ENCODE measurements around the gene ZNF618. TPM values are rescaled to one million over a fixed set of nuclear protein-coding genes. Genes with fewer than 3 reads are reported as not detected.
A peak's percentile ranks its signal among the peaks of the same experiment; 100 is the strongest.
"Not testable (repeated sequence)": the region's sequence is repeated elsewhere in the genome, so short reads cannot be mapped to it uniquely, and the experiment has no call there.

ZNF618 gene
- total RNA-seq, 1 donor from 2014 or later: 4.9 TPM

DNA sequence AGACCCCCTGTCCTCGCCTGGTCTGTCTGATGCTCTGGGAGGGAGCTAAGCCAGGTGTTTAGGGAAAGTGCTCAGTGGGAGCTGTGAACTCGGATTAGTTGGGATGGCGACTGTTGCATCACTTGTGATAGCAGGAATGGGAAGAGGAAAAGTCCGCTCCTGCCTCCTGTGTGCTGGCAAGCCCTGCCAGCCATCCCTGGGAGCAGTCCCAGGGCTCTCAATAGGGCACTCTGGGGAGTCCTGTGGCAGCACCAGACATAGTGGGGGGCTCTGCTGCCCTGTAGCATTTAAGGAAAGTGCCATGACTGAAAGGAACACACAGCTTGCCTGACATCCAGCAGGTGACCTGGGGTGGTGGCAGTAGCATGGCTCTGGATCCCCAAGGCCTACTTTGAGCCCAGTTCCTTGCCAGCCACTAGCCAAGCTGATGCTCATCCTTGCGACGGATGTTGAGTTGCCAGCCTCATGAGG is 120.5 kb downstream of the ZNF618 start:
- FAIRE-seq (no peak), DNase-seq (ENCODE audit: low spot score in 2 of 2) (no peak)

DNA sequence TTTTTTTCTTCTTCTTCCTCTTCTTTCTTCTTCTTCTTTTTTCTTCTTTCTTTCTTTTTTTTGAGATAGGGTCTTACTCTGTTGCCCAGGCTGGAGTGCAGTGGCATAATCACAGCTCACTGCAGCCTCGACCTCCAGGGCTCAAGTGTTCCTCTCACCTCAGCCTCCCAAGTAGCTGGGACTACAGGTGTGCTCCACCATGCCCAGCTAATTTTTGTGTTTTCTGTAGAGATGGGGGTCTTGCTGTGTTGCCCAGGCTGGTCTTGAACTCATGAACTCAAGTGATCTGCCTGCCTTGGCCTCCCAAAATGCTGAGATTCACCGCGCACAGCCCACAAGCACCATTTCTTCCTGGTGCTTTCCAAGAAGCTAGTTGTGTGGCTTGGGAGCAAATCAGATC is 121.0 kb downstream of the ZNF618 start:
- FAIRE-seq; DNase-seq (ENCODE audit: low spot score in 2 of 2): not testable (repeated sequence)

DNA sequence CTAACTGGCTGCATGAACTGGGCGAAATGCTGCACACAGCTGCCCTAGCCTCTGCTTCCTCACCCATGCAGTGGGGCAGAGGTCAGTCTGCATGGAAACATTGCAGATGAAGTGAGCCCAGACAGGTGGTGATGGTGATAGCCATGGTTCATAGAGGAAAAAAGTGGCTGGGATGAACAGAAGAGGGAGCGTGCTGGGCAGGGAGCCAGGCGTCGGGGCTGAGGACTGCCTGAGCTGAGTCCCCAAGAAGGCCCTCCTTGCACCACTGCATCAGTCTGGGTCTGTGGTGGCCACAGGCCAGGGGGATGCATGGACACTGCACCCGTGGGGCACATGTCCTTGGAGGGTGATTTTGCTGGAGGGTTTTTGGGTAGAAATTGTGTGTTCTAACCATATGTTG is 121.5 kb downstream of the ZNF618 start:
- FAIRE-seq: no peak
- no peak for DNase-seq (ENCODE audit: low spot score in 2 of 2)

DNA sequence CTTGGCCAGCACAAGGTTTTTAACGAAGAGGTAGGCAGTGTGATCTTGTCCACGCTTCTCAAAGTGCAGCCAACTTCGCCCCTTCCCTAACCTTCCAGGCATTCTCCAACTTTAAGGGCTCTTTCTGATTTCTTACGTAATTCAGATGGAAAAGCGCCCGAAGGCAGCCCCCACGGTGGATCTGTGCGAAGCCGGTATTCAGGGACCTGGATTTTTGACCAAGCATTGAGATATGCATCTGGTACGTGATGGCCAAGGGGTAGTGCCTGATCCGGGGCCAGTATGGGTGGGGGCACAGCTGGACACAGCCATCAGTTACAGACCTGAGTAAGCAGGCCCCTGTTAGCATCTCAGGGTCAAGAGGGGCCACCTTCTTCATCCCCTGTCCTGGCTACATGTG is 122.0 kb downstream of the ZNF618 start:
- no peak for FAIRE-seq
- DNase-seq (ENCODE audit: low spot score in 2 of 2): no peak

DNA sequence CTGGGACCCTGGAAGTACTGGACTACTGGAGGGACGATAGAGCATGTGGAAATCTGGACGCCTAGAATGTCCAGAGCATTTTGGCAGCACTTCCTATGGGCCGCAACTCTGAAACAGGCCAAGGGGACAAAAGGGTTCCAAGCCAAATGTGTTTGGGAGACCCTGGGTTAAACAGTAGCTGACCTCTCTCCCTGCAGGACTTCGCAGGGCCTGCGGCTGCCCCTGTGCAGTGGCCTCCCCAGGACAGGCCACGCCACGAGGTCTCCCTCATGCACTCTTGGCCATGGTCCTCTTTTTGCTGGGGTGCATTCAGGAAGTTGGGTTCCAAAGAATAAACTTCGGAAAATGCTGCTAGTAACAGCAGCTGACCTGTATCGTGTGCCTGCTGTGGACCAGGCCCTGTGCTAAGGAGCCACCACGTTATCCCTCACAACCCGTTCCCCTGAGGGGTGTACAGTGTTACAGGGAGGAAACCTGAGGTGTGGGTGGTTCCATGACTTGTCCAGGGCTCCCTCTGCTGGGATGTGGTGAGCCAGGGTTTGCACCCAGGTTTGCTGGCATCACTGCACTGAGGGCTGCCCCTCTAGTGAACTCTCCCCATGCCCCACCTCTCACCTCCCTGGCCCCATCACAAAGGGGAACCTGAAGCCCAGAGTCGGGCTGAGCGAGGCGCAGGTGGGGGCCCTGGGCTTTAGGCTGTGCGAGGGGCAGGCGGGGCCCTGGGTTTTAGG is 122.6 kb downstream of the ZNF618 start:
- no peak for DNase-seq (ENCODE audit: low spot score in 2 of 2)
- no peak for FAIRE-seq

DNA sequence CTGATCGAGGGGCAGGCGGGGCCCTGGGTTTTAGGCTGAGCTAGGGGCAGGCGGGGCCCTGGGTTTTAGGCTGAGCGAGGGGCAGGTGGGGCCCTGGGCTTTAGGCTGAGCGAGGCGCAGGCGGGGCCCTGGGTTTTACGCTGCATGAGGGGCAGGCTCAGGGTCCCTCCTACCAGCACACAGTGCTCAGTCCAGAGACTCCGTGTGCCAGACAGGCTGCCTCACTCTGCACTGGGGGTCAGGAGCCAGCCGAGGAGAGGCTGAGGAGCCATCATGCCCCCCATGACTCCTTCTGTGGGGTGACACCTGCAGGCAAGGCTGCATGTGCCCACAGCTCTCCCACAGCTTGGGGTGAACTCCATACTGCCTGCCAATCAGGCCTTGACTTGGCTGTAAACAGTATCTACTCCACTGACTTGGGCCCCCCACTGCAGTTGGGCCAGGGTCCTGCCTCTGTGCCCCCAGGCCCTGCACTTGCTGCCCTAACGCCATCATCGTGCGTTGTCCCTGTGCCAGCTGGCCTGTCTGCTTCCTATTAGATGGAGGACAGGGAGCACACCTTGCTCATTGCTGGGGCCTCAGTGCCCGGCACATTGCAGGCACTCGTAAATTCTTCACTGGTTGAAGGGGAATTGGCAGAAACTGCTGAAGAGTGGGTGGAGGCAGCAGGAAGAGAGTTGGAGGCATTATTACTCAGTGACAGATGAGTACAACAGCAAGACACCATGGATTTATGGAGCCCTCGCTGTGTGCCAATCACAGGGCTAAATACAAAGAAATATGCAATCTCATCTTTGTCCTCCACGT is 123.3 kb downstream of the ZNF618 start:
- no peak for DNase-seq (ENCODE audit: low spot score in 2 of 2)
- FAIRE-seq: no peak

DNA sequence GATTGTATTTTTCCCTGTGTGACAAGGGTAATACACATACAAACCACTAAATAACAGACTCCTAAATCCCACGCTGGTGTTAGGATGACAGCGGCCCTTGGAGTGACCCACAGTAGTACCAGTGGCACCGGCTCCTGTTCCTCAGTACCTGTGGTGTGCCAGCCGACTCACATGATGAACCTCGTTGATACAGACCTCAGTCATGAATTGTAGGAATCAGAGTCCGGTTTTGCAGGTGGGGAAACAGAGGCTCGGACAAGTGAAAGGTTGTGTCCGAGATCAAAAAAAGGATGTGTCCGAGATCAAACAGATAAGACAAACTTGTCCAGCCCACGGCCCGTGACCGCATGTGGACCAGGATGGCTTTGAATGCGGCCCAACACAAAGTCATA is 124.0 kb downstream of the ZNF618 start:
- DNase-seq (ENCODE audit: low spot score in 2 of 2) (no peak), FAIRE-seq (no peak)

DNA sequence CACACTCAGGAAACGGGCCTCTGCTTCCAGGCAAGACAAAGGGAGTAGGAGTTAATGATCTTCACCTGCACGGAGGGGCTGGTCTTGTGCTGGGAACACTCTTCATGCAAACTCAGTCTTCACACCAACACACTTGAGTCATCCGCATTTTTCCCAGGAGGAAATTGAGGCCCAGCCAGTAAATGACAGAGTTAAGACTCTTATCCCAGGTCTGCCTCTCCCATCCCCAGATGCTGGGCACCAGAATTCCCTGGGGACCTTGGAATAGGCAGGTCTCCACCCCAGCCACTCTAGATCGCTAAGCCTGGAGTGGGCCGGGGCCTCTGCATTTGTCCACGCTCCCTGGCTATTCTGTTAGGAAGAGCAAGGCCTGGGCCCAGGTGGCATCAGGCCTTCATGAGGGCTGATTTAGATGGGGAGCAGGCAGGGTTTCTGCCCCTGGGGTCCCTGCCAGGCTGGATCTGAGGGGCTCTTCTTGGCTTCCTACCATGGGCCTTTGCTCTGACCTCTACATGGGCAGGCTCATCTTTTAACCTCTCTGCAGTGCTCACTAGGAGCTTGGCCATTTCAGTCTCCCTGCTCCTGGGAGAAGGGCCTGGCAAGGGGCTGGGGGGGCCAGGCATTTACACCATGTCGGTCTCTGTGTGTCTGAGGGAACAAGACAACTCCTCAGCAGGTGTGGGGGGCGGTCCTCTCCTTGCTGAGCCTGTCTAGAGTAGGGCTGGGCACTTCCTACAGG is 124.7 kb downstream of the ZNF618 start:
- FAIRE-seq (no peak), DNase-seq (ENCODE audit: low spot score in 2 of 2) (no peak)

DNA sequence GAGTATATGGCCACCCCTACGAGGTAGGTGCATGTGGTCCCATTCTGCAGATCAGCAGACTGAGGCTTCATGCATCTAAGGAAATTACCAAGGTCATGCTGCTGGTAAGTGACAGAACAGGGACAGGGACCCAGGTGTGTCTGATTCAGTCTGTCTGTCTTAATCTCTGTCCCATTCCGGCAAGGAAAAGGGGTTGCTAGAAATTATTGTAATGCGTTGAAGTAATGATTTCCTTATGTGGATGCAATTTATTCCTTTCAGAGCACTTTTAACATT is 125.2 kb downstream of the ZNF618 start:
- FAIRE-seq: no peak

DNA sequence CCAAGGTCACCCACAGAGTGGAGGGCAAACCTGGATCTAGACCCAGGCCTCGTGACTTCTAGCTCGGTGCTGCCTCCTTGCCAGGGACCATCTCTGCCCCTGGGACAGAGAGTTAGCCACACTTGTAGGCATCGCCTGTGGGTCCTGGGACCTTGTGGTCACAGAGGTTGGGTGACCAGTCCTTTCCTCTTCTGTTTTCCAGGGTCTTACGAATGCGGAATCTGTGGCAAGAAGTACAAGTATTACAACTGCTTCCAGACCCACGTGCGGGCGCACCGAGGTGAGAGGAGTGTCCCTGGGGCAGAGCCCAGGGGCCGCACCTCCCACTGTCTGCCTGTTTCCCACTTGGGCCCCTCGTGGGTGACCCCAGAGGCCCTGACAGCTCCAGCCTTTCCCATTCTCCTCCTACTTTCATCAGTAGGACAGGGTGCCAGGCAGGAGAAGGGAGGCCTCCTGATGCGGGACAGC is 125.7 kb downstream of the ZNF618 start:
- FAIRE-seq (no peak), DNase-seq (ENCODE audit: low spot score in 2 of 2) (no peak)

More for the DNA sequence above, 125.2 kb downstream of the ZNF618 start:
- no peak for DNase-seq (ENCODE audit: low spot score in 2 of 2)

DNA sequence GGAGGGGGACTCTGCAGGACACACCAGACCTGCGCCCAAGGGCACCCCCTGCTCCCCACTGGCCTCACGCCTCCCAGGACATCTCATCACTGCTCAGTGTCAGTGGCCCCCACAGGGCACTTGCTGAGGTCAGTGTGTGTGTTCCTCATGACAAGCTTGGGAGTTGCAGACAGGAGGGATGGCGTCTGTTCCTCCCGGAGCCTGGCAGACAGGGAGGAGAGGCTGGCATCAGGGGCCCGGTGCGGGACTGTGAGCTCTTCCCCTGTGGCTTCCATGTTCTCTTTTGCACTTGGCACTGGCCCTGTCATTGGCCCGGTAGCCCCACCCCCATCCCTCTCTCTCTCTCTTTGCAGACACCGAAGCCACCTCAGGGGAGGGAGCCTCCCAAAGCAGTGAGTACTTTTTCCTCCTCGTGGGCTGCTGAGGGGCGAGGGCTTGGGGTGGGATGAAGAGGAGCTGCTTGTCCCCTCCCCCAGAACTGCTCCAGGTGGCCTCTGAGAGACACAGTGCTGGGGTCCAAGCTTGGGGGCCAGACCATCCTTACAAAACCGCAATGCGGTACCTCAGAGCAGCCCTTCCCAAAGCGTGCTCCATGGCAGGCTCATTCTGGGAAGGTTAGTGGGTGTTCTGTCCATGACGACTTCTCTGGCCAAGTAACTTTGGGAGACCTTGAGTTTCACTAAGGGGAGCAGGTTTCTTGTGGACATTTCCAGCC is 126.3 kb downstream of the ZNF618 start:
- DNase-seq (ENCODE audit: low spot score in 2 of 2) (no peak), FAIRE-seq (no peak)

DNA sequence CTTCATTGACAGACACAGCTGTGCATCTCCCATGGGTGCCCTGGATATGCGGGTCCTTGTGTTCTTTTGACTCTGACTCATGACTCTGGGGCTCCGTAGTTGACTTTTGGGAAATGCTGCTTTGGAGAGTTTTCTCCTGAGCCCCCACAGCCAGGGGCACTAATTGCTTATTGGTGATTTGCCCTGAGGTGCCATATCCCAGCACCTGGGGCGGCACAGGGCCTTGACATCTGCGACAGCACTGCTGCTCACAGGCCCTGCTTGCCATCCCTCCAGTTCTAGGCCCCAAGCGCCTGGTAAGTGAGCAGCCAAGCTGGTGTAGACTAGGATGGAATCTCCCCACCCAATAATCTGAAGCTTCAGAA is 126.9 kb downstream of the ZNF618 start:
- no peak for FAIRE-seq
- no peak for DNase-seq (ENCODE audit: low spot score in 2 of 2)

DNA sequence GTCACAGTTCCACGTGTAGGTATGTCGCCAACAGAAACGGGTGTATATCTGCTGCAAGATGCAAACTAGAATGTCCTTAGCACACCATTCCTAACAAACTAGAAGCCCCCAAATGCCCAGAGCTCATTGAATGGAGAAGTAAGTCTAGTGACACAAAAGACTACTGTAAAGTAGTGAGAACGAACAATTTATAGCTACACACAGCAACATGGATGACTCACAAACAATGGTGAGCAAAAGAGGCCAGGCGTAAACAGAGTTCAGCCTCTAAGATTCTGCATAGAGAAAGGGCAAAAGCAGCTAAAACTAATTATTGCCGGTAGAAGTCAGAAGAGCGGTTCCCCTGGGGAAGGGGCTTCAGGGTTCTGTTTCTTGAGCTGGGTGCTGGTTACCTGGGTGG is 127.2 kb downstream of the ZNF618 start:
- no peak for DNase-seq (ENCODE audit: low spot score in 2 of 2)

DNA sequence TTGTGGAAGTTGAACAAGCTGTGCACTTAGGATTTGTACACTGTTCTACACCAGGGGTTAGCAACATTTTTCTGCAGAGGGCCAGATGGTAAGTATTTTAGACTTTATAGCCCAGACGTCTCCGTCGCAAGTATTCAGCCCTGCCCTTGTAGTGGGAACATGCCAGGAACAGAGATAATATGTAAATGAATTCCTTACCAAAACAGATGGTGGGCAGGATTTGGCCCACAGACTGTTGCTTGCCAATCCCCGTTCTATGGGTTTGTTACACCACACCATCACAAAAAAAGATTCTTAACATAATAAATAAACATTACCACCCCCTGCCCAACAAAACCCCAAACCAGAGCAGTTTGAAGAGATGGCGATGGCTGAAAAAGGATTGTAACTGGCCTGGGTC is 127.6 kb downstream of the ZNF618 start:
- no peak for FAIRE-seq
- no peak for DNase-seq (ENCODE audit: low spot score in 2 of 2)

More for the DNA sequence above, 127.2 kb downstream of the ZNF618 start:
- FAIRE-seq: no peak

DNA sequence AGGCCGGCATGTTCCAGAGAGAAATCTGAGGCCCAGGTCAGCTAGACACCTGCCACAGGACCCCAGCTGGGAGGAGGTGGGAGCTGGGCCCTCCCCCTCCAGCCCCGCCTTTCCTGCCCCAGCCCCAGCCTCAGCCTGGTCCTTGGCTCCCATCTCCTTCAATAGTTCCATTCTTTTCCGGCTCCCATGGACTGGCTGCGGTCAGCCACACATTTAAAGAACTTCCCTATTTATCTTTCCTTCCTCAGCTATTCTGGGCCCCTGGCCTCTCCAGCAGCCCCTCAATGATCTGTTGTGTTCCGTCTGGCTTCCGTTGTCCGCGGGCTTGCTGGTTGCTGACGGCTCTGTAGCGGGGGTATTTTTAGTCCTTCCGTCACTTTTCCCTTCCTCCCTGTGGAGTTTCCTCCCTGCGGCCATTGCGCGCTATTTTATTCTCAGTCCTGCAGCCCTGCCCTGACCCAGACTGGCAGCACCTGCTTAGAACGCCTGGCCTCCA is 128.2 kb downstream of the ZNF618 start:
- no peak for FAIRE-seq
- peak in 1 of 2 donors; percentile 59 for DNase-seq (ENCODE audit: low spot score in 2 of 2)

DNA sequence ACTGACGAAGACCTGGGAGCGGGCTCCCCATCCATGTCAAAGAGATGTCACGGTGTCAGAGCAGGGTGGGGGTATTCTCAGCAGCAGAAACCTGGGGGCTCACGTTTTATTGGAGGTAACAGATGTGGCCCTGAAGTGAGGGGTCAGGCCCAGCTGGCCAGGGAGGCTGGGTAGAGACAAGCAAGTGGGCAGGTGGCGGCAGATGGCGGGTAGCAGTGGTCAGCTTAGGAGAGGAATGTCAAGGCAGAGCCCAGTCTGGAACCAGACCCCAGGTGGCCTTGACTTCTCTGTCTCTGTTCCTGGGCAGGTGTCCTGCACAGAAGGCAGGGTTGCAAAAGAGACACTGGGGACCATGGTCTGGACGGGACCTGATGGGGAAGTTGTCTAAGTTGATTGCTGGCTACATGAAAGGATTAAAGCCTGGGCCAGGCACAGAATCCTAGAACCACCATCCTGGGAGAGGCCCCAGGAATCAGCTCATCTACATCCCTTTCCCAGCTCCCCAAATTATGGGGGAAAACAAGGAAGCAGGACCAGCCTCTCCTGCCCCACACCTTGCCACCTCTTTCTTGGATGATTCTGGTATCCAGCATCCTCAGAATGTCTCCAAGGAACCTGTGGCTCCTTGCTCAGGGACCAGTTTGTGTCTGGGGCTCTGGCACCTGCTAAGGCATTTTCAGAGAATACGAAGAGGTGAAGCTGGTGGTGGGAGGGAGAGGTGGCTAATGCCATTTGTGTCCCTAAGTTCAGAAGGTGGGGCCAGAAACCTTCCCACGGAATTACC is 129.5 kb downstream of the ZNF618 start:
- DNase-seq (ENCODE audit: low spot score in 2 of 2) (no peak), FAIRE-seq (no peak)

DNA sequence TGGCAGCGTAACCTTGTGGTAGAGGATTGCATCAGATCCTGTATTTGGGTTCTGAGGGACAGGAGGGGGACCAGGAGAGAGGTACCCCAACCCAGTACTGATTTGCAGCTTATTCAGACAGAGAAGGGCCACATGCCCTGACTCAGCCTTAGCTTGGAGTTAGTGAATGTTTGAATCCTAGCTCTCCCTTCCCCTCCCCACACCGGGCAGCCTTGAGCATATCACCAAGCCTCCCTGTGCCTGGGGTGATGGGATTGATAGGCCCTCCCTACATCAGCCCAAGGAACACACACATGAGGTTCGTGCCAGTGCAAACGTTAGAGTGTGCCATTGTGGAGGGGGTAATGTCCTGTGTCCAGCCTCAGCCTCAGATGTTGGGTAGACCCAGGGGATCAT is 130.0 kb downstream of the ZNF618 start:
- DNase-seq (ENCODE audit: low spot score in 2 of 2) (no peak), FAIRE-seq (no peak)

DNA sequence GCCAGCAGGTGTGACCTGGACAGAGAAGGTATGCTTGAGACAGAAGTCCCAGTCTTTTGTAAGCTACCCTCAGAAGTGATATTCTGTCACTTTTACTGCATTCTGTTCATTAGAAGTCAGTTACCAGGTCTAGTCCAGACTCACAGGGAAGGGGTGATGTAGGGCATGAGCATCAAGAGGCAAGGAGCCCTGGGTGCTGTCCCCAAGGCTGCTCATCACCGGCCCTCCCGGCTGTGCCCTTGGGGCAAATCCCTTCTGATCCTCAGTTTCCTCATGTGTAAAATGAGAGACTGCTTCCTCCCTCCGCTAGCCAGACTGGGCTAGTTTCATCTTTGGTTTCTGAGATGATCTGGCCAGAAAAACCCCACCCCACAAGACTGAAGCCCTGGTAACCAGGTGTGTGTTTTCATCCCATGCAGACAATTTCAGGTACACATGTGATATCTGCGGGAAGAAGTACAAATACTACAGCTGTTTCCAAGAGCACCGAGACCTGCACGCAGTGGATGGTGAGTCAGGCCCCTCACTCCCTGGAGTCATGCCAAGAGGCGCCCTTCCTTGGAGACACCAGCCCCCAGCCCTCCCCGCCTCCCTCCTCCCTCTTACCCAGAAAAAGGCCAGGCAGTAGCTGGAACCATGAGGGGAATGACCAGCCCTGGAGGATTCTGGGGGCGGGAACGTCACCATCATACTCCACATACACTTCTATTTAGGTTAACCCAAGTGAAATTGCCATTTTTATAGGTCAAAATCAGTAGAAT is 131.0 kb downstream of the ZNF618 start:
- FAIRE-seq: no peak
- DNase-seq (ENCODE audit: low spot score in 2 of 2): no peak

Data from frontal cortex (tissue), 4 donors.